Left renal cortex interstitium (tissue), 4 donors: Measurements from ENCODE around the gene OXGR1. TPM values are rescaled to one million over a fixed set of nuclear protein-coding genes. Genes with fewer than 3 reads are reported as not detected.
"Not testable (repeated sequence)": the region's sequence is repeated elsewhere in the genome, so short reads cannot be mapped to it uniquely, and the experiment has no call there.

Source experiments
- DNase-seq, 4 donors: peaks; one replicate each; pipeline ENCODE4 v3.0.0-alpha.2; 2013; ENCODE audit warnings: low read depth in 4 of 4, low spot score in 2 of 4, missing footprints in 1 of 4
- polyA plus RNA-seq, 4 donors: library from polyadenylated mRNA; unstranded; fragments of 120-200 nt; gene quantifications; one replicate each; pipeline ENCODE4 v1.2.1, GENCODE V29; 2013; ENCODE audit not compliant: insufficient read length in 4 of 4

Gene OXGR1
- polyA plus RNA-seq, 4 donors = 3.8 to 4.9 (median 4.2) TPM

GRCh38 chr13:97008643-97009042 lies 14.4 kb upstream of the OXGR1 start:
- no peak for DNase-seq

- no peak for DNase-seq
Observed at GRCh38 chr13:97005625-97006262, 11.5 kb upstream of the OXGR1 start.

- DNase-seq = no peak
Observed at GRCh38 chr13:97004886-97005285, 10.6 kb upstream of the OXGR1 start.

- no peak for DNase-seq
Observed at GRCh38 chr13:97004096-97004876, 10.0 kb upstream of the OXGR1 start.

- DNase-seq = no peak
Observed at GRCh38 chr13:97003071-97003470, 8.8 kb upstream of the OXGR1 start.

- DNase-seq = no peak
Observed at GRCh38 chr13:97002581-97002980, 8.3 kb upstream of the OXGR1 start.

GRCh38 chr13:97001636-97002035 lies 7.4 kb upstream of the OXGR1 start:
- no peak for DNase-seq

GRCh38 chr13:97000295-97000925 lies 6.1 kb upstream of the OXGR1 start:
- DNase-seq = no peak

GRCh38 chr13:96999091-96999490 lies 4.8 kb upstream of the OXGR1 start:
- DNase-seq = no peak

- no peak for DNase-seq
Observed at GRCh38 chr13:96998051-96998450, 3.8 kb upstream of the OXGR1 start.

- DNase-seq = no peak
Observed at GRCh38 chr13:96996886-96997285, 2.6 kb upstream of the OXGR1 start.

- DNase-seq = no peak
Observed at GRCh38 chr13:96996107-96996506, 1.8 kb upstream of the OXGR1 start.

- no peak for DNase-seq
Observed at GRCh38 chr13:96994858-96995243, 575 bp upstream of the OXGR1 start.

- DNase-seq = peak in 2 of 4 donors; percentile 27 to 49
Observed at GRCh38 chr13:96993634-96994016, 651 bp downstream of the OXGR1 start.

- no peak for DNase-seq
Observed at GRCh38 chr13:96992633-96993032, 1.6 kb downstream of the OXGR1 start.

GRCh38 chr13:96991072-96991471 lies 3.2 kb downstream of the OXGR1 start:
- no peak for DNase-seq

- DNase-seq = no peak
Observed at GRCh38 chr13:96988441-96988840, 5.8 kb downstream of the OXGR1 start.

- no peak for DNase-seq
Observed at GRCh38 chr13:96984051-96984508, 10.2 kb downstream of the OXGR1 start.

- DNase-seq = no peak
Observed at GRCh38 chr13:96982672-96983071, 11.6 kb downstream of the OXGR1 start.

- DNase-seq = not testable (repeated sequence)
Observed at GRCh38 chr13:96979861-96980260, 14.4 kb downstream of the OXGR1 start.

- no peak for DNase-seq
Observed at GRCh38 chr13:96968027-96968426, 26.2 kb downstream of the OXGR1 start.

GRCh38 chr13:96967248-96967745 lies 27.0 kb downstream of the OXGR1 start:
- no peak for DNase-seq
